ENCODE measurements around the gene SLC35G3.
"Not testable (repeated sequence)": the region's sequence is repeated elsewhere in the genome, so short reads cannot be mapped to it uniquely, and the experiment has no call there.

SLC35G3 gene

DNA sequence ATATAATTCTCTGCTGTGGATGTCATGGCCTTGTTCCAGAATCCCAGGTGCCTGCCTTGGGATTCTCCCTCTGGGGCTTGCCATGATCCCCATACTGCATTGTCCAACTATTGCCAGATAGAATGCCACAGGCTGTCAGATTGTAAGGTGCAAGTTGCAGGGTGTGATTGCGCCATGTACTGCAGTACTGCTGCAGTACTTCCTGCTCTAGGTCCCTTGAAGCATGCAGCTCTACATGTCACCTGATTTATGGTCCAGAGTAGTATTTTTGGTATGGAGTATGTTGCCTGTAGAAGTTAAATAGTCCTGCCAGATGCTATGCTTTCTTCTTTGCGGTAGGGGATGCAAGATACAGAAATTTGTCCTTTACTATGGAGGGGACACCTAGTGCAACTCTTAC is 41.7 kb upstream of the SLC35G3 start:
- Histone ChIP-seq H3K27ac (no peak overlapping the region), H3K36me3 (no peaks in the 10 kb centered on the region), H3K4me2 (no peak overlapping the region), H3K4me1 (peaks cover 13% of the 10 kb centered on the region), H4K20me1 (no peaks in the 10 kb centered on the region), H3K27me3 (no peaks in the 10 kb centered on the region), H3K9ac (no peak overlapping the region), H3K4me3 (no peak overlapping the region), H3K9me3 (no peaks in the 10 kb centered on the region)
- no peak for TF ChIP-seq Cebpa-rat (IDR thresholded peaks at IDR 0.05)

DNA sequence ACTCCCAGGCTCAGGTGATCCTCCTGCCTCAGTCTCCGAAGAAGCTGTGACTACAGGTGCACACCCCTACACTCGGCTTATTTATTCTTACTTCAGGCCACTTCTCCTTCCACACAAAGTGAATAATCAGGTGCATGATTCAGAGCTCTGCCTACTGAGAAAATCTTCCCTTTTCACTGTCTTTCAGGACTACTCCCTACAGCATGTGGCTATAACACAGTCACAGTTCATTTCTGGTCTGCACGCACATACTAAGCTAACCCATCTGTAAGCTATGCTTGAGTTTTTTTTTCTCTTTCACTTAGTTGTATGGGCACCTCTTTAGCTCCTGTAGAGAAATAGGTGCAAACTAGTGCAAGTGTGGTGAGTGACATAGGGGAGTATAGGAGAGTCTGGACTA is 41.1 kb upstream of the SLC35G3 start:
- no peaks in the 10 kb centered on the region for H3K9me3 ChIP-seq
- no peaks in the 10 kb centered on the region for H3K36me3 ChIP-seq
- H3K9ac ChIP-seq = no peak overlapping the region
- H3K4me3 ChIP-seq = no peak overlapping the region
- H3K4me2 ChIP-seq = no peak overlapping the region
- H3K4me1 ChIP-seq = peaks cover 12% of the 10 kb centered on the region
- no peak overlapping the region for H3K27ac ChIP-seq
- TF ChIP-seq Cebpa-rat (IDR thresholded peaks at IDR 0.05) = no peak
- H4K20me1 ChIP-seq = no peaks in the 10 kb centered on the region
- H3K27me3 ChIP-seq = no peaks in the 10 kb centered on the region

DNA sequence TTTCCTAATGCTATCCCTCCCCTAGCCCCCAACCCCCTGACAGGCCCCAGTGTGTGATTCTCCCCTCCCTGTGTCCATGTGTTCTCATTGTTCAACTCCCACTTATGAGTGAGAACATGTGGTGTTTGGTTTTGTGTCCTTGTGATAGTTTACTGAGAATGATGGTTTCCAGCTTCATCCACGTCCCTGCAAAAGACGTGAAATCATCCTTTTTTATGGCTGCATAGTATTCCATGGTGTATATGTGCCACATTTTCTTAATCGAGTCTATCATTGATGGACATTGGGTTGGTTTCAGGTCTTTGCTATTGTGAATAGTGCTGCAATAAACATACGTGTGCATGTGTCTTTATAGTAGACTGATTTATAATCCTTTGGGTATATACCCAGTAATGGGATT is 40.1 kb upstream of the SLC35G3 start:
- H3K27ac ChIP-seq, H3K4me3 ChIP-seq, H3K9ac ChIP-seq, H4K20me1 ChIP-seq, H3K4me2 ChIP-seq, H3K27me3 ChIP-seq, H3K36me3 ChIP-seq, H3K9me3 ChIP-seq: not testable (repeated sequence)
- H3K4me1 ChIP-seq = peaks cover 12% of the 10 kb centered on the region

DNA sequence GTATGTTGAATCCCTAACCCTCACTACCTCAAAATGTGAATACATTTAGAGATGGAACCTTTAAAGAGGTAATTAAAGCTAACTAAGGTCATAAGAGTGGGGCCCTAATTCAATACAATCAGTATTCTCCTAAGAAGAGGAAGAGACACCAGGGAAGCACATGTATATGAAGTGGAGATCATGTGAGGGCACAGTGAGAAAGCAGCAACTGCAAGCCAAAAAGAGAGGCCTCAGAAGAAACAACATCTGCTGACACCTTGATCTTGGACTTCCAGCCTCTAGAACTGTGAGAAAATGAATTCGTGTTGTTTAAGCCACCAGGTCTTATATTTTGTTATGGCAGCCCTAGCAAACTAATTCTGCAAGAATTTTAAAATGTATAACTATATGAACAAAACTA is 35.4 kb upstream of the SLC35G3 start:
- H3K9ac ChIP-seq = no peak overlapping the region
- TF ChIP-seq Cebpa-rat (IDR thresholded peaks at IDR 0.05) = no peak
- no peaks in the 10 kb centered on the region for H4K20me1 ChIP-seq
- no peaks in the 10 kb centered on the region for H3K27me3 ChIP-seq
- H3K4me2 ChIP-seq = no peak overlapping the region
- H3K9me3 ChIP-seq = no peaks in the 10 kb centered on the region
- H3K36me3 ChIP-seq = no peaks in the 10 kb centered on the region
- no peaks in the 10 kb centered on the region for H3K4me1 ChIP-seq
- H3K4me3 ChIP-seq = no peak overlapping the region
- no peak overlapping the region for H3K27ac ChIP-seq

DNA sequence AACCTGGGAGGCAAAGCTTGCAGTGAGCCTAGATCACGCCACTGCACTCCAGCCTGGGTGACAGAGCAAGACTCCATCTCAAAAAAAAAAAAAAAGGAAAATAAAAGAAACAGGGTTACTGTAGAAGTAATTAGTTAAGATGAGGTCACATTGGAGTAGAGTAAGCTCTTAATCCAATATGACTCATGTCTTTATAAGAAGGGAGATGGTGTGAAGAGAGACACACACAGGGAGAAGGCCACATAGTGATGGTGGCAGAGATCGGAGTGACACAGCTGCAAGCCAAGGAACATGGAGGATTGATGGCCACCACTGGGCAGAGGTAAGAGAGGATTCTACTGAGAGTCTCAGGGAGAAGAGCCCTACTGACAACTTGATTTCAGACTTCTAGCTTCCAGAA is 33.4 kb upstream of the SLC35G3 start:
- H3K27ac ChIP-seq = no peak overlapping the region
- H3K4me2 ChIP-seq = no peak overlapping the region
- H3K4me1 ChIP-seq = no peaks in the 10 kb centered on the region
- no peaks in the 10 kb centered on the region for H3K27me3 ChIP-seq
- no peak for TF ChIP-seq Cebpa-rat (IDR thresholded peaks at IDR 0.05)
- H3K36me3 ChIP-seq = no peaks in the 10 kb centered on the region
- no peak overlapping the region for H3K4me3 ChIP-seq
- H3K9ac ChIP-seq = no peak overlapping the region
- no peaks in the 10 kb centered on the region for H4K20me1 ChIP-seq
- peaks cover 1% of the 10 kb centered on the region; the same call in 1 of the 2 replicates for H3K9me3 ChIP-seq

DNA sequence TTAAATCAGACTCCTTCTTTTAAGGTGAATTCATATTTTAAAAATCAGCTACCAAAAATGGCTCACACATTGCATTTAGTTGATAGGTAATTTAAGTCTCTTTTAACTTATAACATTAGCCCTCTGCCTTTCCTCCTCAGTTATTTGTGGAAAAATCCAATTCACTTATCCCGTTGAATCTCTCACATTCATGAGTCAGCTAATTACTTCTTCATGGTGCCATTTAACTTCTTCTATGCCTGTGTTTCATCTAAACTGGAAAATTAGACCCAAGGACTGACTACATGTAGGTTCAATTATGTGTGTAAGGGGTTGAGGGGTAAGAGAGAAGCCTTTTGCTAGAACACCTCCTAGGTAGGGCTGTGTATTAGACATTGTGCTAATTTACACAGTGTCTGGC is 30.2 kb upstream of the SLC35G3 start:
- Histone ChIP-seq H3K4me1 (no peaks in the 10 kb centered on the region), H3K4me2 (no peak overlapping the region), H3K27me3 (no peaks in the 10 kb centered on the region), H3K36me3 (no peaks in the 10 kb centered on the region), H3K9ac (no peak overlapping the region), H3K4me3 (no peak overlapping the region), H4K20me1 (no peaks in the 10 kb centered on the region), H3K9me3 (peaks cover 5% of the 10 kb centered on the region; the same call in 1 of the 2 replicates), H3K27ac (no peak overlapping the region)
- TF ChIP-seq Cebpa-rat (IDR thresholded peaks at IDR 0.05) = no peak

DNA sequence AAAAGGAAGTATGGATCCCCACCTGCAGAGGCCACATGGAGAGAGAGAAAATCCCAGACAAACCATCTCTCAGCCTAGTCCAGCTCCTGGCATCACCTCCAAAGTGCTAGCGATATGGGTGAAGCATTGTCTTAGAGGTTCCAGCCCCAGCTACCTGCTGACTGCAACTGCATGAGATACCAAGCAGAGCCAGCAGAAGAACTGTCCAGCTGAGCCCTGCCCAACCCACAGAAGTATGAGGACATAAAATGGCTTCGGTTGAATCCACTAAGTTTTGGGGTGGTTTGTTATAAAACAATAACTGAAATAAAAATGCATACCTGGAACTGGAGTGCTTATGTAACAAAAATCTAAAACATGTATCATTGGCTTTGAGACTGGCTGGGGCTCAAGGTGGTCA is 28.3 kb upstream of the SLC35G3 start:
- no peaks in the 10 kb centered on the region for H3K36me3 ChIP-seq
- no peaks in the 10 kb centered on the region for H3K27me3 ChIP-seq
- H3K27ac ChIP-seq = no peak overlapping the region
- no peak overlapping the region for H3K9ac ChIP-seq
- H3K9me3 ChIP-seq = peaks cover 5% of the 10 kb centered on the region; the same call in 1 of the 2 replicates
- H3K4me3 ChIP-seq = no peak overlapping the region
- no peaks in the 10 kb centered on the region for H4K20me1 ChIP-seq
- H3K4me1 ChIP-seq = no peaks in the 10 kb centered on the region
- no peak overlapping the region for H3K4me2 ChIP-seq
- TF ChIP-seq Cebpa-rat (IDR thresholded peaks at IDR 0.05) = no peak

DNA sequence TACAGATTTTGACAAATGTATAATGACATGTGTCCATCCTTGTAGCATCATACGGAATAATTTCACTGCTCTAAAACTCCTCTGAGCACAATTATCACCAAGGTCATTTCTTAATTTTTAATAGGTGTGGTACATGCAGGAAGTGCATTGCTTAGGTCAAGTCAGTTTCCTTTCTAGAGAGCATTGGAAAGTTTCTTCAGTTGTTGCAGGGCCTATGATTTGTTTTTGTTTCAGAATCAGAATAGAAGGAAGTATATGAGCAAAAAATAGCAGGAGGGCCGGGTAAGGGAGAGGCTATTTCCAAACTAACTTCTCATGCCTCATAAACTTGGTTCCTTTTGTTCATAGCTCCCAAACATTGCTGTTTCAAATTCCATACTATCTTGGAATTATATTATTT is 24.7 kb upstream of the SLC35G3 start:
- peaks cover 5% of the 10 kb centered on the region; the same call in 1 of the 2 replicates for H3K9me3 ChIP-seq
- no peak overlapping the region for H3K4me3 ChIP-seq
- H4K20me1 ChIP-seq = no peaks in the 10 kb centered on the region
- no peaks in the 10 kb centered on the region for H3K36me3 ChIP-seq
- H3K4me2 ChIP-seq = no peak overlapping the region
- H3K27me3 ChIP-seq = no peaks in the 10 kb centered on the region
- H3K9ac ChIP-seq = no peak overlapping the region
- TF ChIP-seq Cebpa-rat (IDR thresholded peaks at IDR 0.05) = no peak
- H3K4me1 ChIP-seq = peaks cover 16% of the 10 kb centered on the region
- no peak overlapping the region for H3K27ac ChIP-seq

DNA sequence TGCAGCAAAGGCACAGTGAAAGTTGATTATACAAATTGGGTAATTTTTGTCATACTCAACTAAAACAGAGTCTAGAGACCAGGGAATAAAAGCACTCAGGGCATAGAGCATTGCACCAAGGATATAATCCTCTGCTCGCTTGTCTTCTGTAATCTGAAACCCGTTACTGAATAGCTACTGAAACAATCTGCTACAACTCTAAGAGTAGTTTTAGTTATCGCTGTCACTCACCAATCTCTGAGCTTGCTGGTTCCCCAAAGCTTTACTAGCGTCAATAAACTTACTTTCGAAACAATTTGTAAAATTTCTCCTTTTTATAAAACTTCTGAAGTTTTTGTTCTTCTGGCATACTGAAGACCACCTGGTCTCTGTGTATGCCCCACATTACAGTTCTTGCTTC is 22.9 kb upstream of the SLC35G3 start:
- no peak overlapping the region for H3K4me2 ChIP-seq
- H3K4me1 ChIP-seq = peaks cover 16% of the 10 kb centered on the region
- no peaks in the 10 kb centered on the region for H3K36me3 ChIP-seq
- H3K27me3 ChIP-seq = no peaks in the 10 kb centered on the region
- H3K4me3 ChIP-seq = no peak overlapping the region
- H4K20me1 ChIP-seq = no peaks in the 10 kb centered on the region
- no peak overlapping the region for H3K9ac ChIP-seq
- H3K27ac ChIP-seq = no peak overlapping the region
- TF ChIP-seq Cebpa-rat (IDR thresholded peaks at IDR 0.05) = no peak
- H3K9me3 ChIP-seq = no peaks in the 10 kb centered on the region

DNA sequence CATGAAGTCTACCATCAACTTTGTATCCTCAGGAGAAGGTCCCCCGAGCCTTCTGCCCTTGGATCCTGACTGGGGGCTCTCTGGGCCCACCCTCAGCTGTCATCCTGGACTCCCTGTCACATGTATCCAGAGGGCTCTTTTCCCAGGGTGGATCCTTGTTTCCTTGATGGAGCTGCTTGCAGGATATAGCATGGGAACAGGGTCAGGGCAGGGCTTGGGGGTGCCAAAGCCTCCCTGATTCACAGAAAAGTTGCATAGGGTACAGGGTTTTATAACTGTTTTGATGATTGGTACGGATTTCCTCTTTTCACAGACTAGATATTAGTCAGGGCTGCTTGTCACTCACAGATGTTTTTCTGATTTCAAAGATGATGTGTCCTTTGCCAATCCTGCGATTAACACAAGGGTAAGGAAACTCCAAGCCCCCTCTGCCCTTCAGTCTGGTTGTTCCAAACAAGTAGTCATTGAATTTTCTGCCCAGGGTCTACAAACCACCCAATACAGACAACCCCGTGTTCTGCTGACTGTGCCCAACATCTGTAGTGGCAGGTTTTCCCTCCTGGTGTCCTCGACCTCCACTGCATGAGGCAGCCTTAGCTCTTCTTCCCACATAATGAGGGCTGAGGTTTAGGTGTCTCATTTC is 20.6 kb upstream of the SLC35G3 start:
- no peaks in the 10 kb centered on the region for H4K20me1 ChIP-seq
- H3K27me3 ChIP-seq = no peaks in the 10 kb centered on the region
- no peaks in the 10 kb centered on the region for H3K36me3 ChIP-seq
- H3K9me3 ChIP-seq = 0 out of 2 replicates have a peak, but pooled peaks cover 3% of the 10 kb centered on the region
- no peak overlapping the region for H3K27ac ChIP-seq
- no peak overlapping the region for H3K4me2 ChIP-seq
- no peak overlapping the region for H3K4me3 ChIP-seq
- TF ChIP-seq Cebpa-rat (IDR thresholded peaks at IDR 0.05) = no peak
- H3K4me1 ChIP-seq = peaks cover 16% of the 10 kb centered on the region
- H3K9ac ChIP-seq = no peak overlapping the region

DNA sequence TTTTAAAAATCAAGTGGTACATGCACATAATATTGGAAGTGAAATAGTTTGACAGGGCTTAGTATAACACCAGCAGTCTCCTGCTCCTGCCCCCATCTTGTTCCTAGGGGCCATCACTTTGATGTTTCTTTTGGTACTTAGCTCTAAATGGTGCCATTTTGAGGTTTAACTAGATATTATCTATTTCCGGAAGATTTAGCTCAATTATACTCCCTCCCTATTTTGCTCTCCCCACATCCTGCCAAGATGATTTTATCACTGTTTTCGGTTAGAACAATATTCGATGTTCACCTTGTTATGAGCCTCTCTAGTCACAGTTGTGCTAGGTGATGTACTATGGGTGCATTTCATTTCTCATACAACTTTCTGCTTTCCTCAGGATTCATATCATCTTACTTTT is 20.0 kb upstream of the SLC35G3 start:
- no peaks in the 10 kb centered on the region for H4K20me1 ChIP-seq
- H3K4me3 ChIP-seq = no peak overlapping the region
- H3K36me3 ChIP-seq = no peaks in the 10 kb centered on the region
- H3K9ac ChIP-seq = no peak overlapping the region
- peaks cover 16% of the 10 kb centered on the region for H3K4me1 ChIP-seq
- no peak overlapping the region for H3K4me2 ChIP-seq
- no peaks in the 10 kb centered on the region for H3K27me3 ChIP-seq
- no peak overlapping the region for H3K27ac ChIP-seq
- no peak for TF ChIP-seq Cebpa-rat (IDR thresholded peaks at IDR 0.05)
- 0 out of 2 replicates have a peak, but pooled peaks cover 7% of the 10 kb centered on the region for H3K9me3 ChIP-seq
